Neural progenitor cell (in vitro differentiated cells): Measurements from ENCODE around the gene VWA3B.

Experiments
- EZH2 ChIP-seq: fragments of 200-600 bp; sonication (generic); IDR thresholded peaks from 2 replicates; pipeline ENCODE4 v1.6.1; 2017; ENCODE audit warnings: antibody characterized with exemption, mild to moderate bottlenecking, moderate library complexity
- EZH2phosphoT487 ChIP-seq: fragments of 200-600 bp; sonication (generic); IDR thresholded peaks from 2 replicates; pipeline ENCODE4 v1.6.1; 2017; ENCODE audit warnings: antibody characterized with exemption
- TF ChIP-seq, protein P1 (sequence below): fragments of 200-600 bp; sonication (generic); IDR thresholded peaks from 2 replicates; pipeline ENCODE4 v1.5.1; 2017; ENCODE audit warnings: antibody characterized with exemption, mild to moderate bottlenecking

DNA sequence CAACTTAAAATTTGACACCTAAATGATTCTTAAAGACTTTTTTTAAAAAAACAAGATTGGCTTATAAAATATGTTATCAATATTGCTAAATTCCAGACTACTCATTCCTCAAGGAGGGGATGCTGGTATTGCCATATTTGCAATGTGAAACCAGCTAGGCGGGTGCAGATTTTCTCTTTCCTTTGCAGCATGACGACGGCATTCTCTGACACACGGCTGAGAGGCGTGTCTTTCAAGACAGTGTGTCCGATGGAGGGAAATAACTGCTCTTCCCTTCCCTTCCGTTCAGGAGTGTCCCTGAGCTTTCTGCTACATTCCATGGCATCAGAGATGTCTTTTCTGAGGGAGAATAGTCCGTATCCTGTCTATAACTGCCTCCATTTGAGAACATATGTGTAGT is 221.1 kb downstream of the VWA3B start:
- TF ChIP-seq, protein P1, sequence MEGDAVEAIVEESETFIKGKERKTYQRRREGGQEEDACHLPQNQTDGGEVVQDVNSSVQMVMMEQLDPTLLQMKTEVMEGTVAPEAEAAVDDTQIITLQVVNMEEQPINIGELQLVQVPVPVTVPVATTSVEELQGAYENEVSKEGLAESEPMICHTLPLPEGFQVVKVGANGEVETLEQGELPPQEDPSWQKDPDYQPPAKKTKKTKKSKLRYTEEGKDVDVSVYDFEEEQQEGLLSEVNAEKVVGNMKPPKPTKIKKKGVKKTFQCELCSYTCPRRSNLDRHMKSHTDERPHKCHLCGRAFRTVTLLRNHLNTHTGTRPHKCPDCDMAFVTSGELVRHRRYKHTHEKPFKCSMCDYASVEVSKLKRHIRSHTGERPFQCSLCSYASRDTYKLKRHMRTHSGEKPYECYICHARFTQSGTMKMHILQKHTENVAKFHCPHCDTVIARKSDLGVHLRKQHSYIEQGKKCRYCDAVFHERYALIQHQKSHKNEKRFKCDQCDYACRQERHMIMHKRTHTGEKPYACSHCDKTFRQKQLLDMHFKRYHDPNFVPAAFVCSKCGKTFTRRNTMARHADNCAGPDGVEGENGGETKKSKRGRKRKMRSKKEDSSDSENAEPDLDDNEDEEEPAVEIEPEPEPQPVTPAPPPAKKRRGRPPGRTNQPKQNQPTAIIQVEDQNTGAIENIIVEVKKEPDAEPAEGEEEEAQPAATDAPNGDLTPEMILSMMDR = no peak
- no peak for TF ChIP-seq EZH2
- TF ChIP-seq EZH2phosphoT487 = no peak
